ENCODE measurements around the gene IL4R. TPM values are rescaled to one million over a fixed set of nuclear protein-coding genes. Genes with fewer than 3 reads are reported as not detected.
"Not testable (repeated sequence)": the region's sequence is repeated elsewhere in the genome, so short reads cannot be mapped to it uniquely, and the experiment has no call there.

The IL4R gene
- total RNA-seq, 1 donor from 2014 or later, result 6.8 TPM

GRCh38 chr16:27326738-27327585 lies 13.2 kb downstream of the IL4R start:
- H3K4me3 Mint-ChIP-seq, result no peak overlapping the region
- no peaks in the 10 kb centered on the region for H3K27me3 Mint-ChIP-seq (ENCODE audit: low read depth)
- H3K36me3 Mint-ChIP-seq, result no peaks in the 10 kb centered on the region
- peak overlapping the region; percentile 66 for H3K27ac Mint-ChIP-seq
- peaks cover 6% of the 10 kb centered on the region for H3K9me3 Mint-ChIP-seq
- DNase-seq (ENCODE audit: low spot score in 2 of 2, unreplicated experiment in 2 of 2), result no peak
- TF ChIP-seq, protein P1, sequence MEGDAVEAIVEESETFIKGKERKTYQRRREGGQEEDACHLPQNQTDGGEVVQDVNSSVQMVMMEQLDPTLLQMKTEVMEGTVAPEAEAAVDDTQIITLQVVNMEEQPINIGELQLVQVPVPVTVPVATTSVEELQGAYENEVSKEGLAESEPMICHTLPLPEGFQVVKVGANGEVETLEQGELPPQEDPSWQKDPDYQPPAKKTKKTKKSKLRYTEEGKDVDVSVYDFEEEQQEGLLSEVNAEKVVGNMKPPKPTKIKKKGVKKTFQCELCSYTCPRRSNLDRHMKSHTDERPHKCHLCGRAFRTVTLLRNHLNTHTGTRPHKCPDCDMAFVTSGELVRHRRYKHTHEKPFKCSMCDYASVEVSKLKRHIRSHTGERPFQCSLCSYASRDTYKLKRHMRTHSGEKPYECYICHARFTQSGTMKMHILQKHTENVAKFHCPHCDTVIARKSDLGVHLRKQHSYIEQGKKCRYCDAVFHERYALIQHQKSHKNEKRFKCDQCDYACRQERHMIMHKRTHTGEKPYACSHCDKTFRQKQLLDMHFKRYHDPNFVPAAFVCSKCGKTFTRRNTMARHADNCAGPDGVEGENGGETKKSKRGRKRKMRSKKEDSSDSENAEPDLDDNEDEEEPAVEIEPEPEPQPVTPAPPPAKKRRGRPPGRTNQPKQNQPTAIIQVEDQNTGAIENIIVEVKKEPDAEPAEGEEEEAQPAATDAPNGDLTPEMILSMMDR (IDR thresholded peaks at IDR 0.05; ENCODE audit: unreplicated experiment), result no peak
- peaks cover 17% of the 10 kb centered on the region for H3K4me1 Mint-ChIP-seq

DNA sequence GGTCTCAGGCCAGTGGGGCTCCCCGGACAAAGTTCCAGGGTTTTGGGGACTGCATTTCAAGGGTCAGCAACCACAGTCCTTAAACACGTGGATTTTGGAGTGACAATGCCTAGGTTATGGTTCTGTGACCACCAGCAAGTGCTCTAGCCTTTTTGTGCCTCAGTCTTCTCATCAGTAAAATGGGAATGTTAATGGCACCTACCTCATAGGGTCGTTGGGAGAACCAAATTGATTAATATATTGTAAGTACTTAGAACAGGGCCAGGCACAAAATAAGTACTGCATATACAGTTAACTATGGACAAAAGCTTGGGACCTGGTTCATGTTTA lies 13.8 kb downstream of the IL4R start:
- peaks cover 6% of the 10 kb centered on the region for H3K9me3 Mint-ChIP-seq
- TF ChIP-seq, protein P1 (IDR thresholded peaks at IDR 0.05; ENCODE audit: unreplicated experiment), result no peak
- no peak overlapping the region for H3K4me3 Mint-ChIP-seq
- no peaks in the 10 kb centered on the region for H3K27me3 Mint-ChIP-seq (ENCODE audit: low read depth)
- no peaks in the 10 kb centered on the region for H3K36me3 Mint-ChIP-seq
- peaks cover 17% of the 10 kb centered on the region for H3K4me1 Mint-ChIP-seq
- no peak for DNase-seq (ENCODE audit: low spot score in 2 of 2, unreplicated experiment in 2 of 2)
- H3K27ac Mint-ChIP-seq, result peak overlapping the region; percentile 66

DNA sequence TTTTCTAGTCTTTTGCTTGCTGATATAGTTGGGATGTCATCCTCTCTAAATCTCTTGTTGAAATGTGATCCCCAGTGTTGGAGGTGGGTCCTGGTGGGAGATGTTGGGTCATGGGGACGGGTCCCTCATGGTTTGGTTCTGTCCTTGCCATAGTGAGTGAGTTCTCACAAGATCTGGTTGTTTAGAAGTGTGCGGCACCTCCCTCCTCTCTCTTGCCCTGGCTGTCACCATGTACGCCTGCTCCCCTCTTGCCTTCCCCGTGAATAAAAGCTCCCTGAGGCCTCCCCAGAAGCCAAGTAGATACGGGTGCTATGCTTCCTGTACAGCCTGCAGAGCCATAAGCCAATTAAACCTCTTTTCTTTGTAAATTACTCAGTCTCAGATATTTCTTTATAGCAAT lies 15.2 kb downstream of the IL4R start:
- H3K4me3 Mint-ChIP-seq, result no peak overlapping the region
- H3K36me3 Mint-ChIP-seq, result no peaks in the 10 kb centered on the region
- DNase-seq (ENCODE audit: low spot score in 2 of 2, unreplicated experiment in 2 of 2), result no peak
- peaks cover 17% of the 10 kb centered on the region for H3K4me1 Mint-ChIP-seq
- H3K27me3 Mint-ChIP-seq (ENCODE audit: low read depth), result no peaks in the 10 kb centered on the region
- peaks cover 6% of the 10 kb centered on the region for H3K9me3 Mint-ChIP-seq
- TF ChIP-seq, protein P1 (IDR thresholded peaks at IDR 0.05; ENCODE audit: unreplicated experiment), result no peak
- H3K27ac Mint-ChIP-seq, result no peak overlapping the region

DNA sequence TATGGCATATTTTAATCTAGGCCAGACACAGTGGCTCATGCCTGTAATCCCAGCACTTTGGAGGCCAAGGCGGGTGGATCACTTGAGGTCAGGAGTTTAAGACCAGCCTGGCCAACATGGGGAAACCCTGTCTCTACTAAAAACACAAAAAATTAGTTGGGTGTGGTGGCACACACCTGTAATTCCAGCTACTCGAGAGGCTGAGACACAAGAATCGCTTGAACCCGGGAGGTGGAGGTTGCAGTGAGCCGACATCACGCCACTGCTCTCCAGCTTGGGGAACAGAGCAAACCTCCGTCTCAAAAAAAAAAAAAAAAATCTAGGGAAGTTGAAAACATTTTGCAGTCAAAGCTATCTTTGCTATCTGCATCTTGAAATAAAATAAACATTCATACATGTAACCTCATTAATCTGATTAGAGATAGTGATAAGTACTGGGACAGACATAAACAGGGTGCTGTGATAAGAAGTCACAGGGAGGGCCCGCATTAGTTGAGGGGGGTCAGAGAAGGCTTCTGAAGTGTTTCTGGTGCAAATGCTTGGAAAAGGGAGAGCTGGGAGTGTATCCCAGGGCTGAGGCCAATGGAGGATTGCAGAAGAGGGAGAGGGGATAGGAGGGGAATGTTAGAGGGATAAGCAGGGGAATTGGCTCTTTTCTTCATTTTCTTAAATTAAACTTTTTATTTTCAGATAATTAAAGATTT lies 15.8 kb downstream of the IL4R start:
- H3K4me1 Mint-ChIP-seq, result peaks cover 17% of the 10 kb centered on the region
- H3K27ac Mint-ChIP-seq, result peak overlapping the region; percentile 55

GRCh38 chr16:27330542-27330941 lies 16.8 kb downstream of the IL4R start:
- Mint-ChIP-seq H3K27ac (no peak overlapping the region), H3K4me1 (peaks cover 19% of the 10 kb centered on the region), H3K36me3 (no peaks in the 10 kb centered on the region), H3K9me3 (peaks cover 6% of the 10 kb centered on the region), H3K4me3 (no peak overlapping the region), H3K27me3 (ENCODE audit: low read depth) (no peaks in the 10 kb centered on the region)
- no peak for DNase-seq (ENCODE audit: low spot score in 2 of 2, unreplicated experiment in 2 of 2)
- TF ChIP-seq, protein P1 (IDR thresholded peaks at IDR 0.05; ENCODE audit: unreplicated experiment), result no peak

More for the DNA sequence above, 15.8 kb downstream of the IL4R start:
- H3K36me3 Mint-ChIP-seq; H3K9me3 Mint-ChIP-seq; H3K27me3 Mint-ChIP-seq (ENCODE audit: low read depth); DNase-seq (ENCODE audit: low spot score in 2 of 2, unreplicated experiment in 2 of 2); H3K4me3 Mint-ChIP-seq: not testable (repeated sequence)

DNA sequence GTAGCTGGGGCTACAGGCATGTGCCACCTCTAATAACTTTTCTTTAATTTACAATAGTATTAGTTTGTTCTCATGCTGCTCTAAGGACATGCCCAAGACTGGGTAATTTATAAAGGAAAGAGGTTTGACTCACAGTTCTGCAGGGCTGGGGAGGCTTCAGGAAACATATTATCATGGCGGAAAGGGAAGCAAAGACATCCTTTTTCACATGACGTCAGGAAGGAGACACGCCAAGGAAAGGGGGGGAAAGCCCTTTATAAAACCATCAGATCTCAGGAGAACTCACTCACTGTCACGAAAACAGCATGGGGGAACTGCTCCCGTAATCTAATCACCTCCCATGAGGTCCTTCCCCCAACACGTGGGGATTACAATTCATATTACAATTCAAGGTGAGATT lies 18.3 kb downstream of the IL4R start:
- no peaks in the 10 kb centered on the region for H3K27me3 Mint-ChIP-seq (ENCODE audit: low read depth)
- TF ChIP-seq, protein P1 (IDR thresholded peaks at IDR 0.05; ENCODE audit: unreplicated experiment), result no peak
- peaks cover 6% of the 10 kb centered on the region for H3K9me3 Mint-ChIP-seq
- H3K4me3 Mint-ChIP-seq, result no peak overlapping the region
- no peak for DNase-seq (ENCODE audit: low spot score in 2 of 2, unreplicated experiment in 2 of 2)
- H3K36me3 Mint-ChIP-seq, result no peaks in the 10 kb centered on the region
- H3K4me1 Mint-ChIP-seq, result peaks cover 14% of the 10 kb centered on the region
- H3K27ac Mint-ChIP-seq, result no peak overlapping the region
